ENCODE measurements around the gene CDH13.

Gene CDH13

DNA sequence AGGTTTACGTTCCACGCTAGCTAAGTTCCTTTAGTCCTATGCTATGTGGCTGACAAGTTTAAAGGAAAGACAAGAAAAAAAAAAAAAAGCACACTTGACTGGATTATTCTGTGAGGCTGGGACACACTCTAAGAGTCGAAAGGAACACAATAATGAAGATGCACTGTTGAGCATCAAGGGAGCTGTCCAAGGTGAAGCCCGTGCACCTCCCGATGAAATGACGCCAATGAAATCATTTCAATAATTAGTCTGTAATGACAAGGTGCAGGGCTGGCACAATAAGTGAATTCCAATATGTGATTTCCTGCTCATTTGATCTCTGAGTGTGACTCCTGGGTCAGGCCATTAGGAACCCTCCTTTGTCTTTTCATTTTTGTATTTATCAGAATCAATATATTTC lies 232.9 kb downstream of the CDH13 start:
- Histone ChIP-seq H2AFZ (ENCODE audit: low read depth, low read length) (no peak overlapping the region), H2BK15ac (ENCODE audit: low read depth, poor library complexity, severe bottlenecking) (no peak overlapping the region), H4K91ac (ENCODE audit: low read length) (no peak overlapping the region), H2AK5ac (ENCODE audit: low read length, severe bottlenecking) (no peak overlapping the region), H3K4ac (ENCODE audit: low read depth in 1 of 2, low read length in 2 of 2) (no peak overlapping the region), H3K4me3 (ENCODE audit: insufficient read depth in 1 of 2, low read depth in 1 of 2, low read length in 2 of 2) (no peak overlapping the region), H2BK12ac (ENCODE audit: low read length in 2 of 2) (no peak overlapping the region), H3K4me1 (ENCODE audit: control insufficient read depth, insufficient read depth, low read depth, low read length) (no peaks in the 10 kb centered on the region), H3K23ac (ENCODE audit: low read length in 2 of 2) (no peak overlapping the region), H2BK5ac (ENCODE audit: low read depth, low read length, poor library complexity, severe bottlenecking) (no peak overlapping the region), H3K27ac (ENCODE audit: low read length, poor library complexity, severe bottlenecking) (no peak overlapping the region), H3K9ac (ENCODE audit: low read length) (no peak overlapping the region), H3K36me3 (ENCODE audit: control insufficient read depth in 1 of 2, insufficient read depth in 2 of 2, low read depth in 1 of 2, low read length in 2 of 2) (no peaks in the 10 kb centered on the region), H3K79me1 (replicated peaks; ENCODE audit: low read length, poor library complexity, severe bottlenecking) (peaks cover 14% of the 10 kb centered on the region), H3K14ac (ENCODE audit: low read length in 2 of 2) (no peak overlapping the region), H2BK120ac (ENCODE audit: low read depth, low read length) (no peak overlapping the region), H3K4me2 (ENCODE audit: low read length, poor library complexity, severe bottlenecking) (no peak overlapping the region), H3K9me3 (ENCODE audit: control insufficient read depth, low read length) (no peaks in the 10 kb centered on the region), H3K27me3 (ENCODE audit: control insufficient read depth in 1 of 2, insufficient read depth in 1 of 2, low read length in 2 of 2) (no peaks in the 10 kb centered on the region), H4K8ac (ENCODE audit: low read length) (no peak overlapping the region), H3K18ac (ENCODE audit: low read depth in 1 of 2, low read length in 2 of 2) (no peak overlapping the region)
- 90% methylated on average over 6 of the region's 6 CpGs for WGBS
- DNase-seq: no peak

DNA sequence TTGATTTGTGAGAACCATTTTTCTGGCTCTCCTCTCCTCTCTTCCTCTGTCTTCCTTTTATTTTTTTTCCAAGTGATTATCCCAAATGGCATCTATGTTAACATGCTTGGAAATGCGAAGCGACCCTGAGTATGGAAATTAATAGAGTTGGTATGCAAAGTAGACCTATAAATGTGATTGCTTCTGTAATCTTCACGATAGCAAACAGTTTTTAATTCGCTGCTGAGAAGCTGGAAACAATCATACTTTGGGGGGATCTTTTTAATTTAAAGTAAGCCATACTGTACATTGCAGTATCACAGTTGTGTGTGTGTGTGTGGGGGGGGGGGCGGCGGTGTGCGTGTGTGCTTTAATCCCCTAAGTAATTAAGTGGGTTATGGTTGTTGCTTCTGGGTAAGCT lies 233.3 kb downstream of the CDH13 start:
- Histone ChIP-seq H2AFZ (ENCODE audit: low read depth, low read length) (no peak overlapping the region), H3K4ac (ENCODE audit: low read depth in 1 of 2, low read length in 2 of 2) (no peak overlapping the region)

DNA sequence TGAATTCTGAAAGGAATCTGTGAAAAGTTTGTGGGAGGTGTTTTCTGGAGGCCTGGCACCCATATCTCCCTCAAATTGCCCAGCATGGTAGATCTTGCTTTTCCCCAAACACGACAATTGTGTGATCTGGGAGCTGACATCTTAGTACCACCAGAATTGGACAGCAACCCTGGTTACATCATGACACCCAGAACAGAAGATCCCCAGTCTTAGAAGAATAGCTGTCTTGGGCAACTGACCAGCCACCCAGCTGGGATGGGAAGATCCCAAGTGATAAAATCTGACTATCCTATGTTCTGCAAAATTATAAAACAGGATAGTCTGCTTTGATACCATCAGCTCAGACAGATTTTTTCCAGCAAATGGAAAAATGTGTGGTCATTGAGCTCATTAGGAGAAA lies 235.3 kb downstream of the CDH13 start:
- no peaks in the 10 kb centered on the region for H3K4me1 ChIP-seq (ENCODE audit: control insufficient read depth, insufficient read depth, low read depth, low read length)
- no peak overlapping the region for H3K9ac ChIP-seq (ENCODE audit: low read length)
- no peak overlapping the region for H3K4ac ChIP-seq (ENCODE audit: low read depth in 1 of 2, low read length in 2 of 2)
- no peak overlapping the region for H2BK120ac ChIP-seq (ENCODE audit: low read depth, low read length)
- H2BK5ac ChIP-seq (ENCODE audit: low read depth, low read length, poor library complexity, severe bottlenecking): no peak overlapping the region
- H3K14ac ChIP-seq (ENCODE audit: low read length in 2 of 2): no peak overlapping the region
- no peak overlapping the region for H3K4me2 ChIP-seq (ENCODE audit: low read length, poor library complexity, severe bottlenecking)
- no peak overlapping the region for H4K8ac ChIP-seq (ENCODE audit: low read length)
- H2AK5ac ChIP-seq (ENCODE audit: low read length, severe bottlenecking): no peak overlapping the region
- H2AFZ ChIP-seq (ENCODE audit: low read depth, low read length): no peak overlapping the region
- H2BK12ac ChIP-seq (ENCODE audit: low read length in 2 of 2): no peak overlapping the region
- H3K79me1 ChIP-seq (replicated peaks; ENCODE audit: low read length, poor library complexity, severe bottlenecking): peaks cover 13% of the 10 kb centered on the region
- no peaks in the 10 kb centered on the region for H3K9me3 ChIP-seq (ENCODE audit: control insufficient read depth, low read length)
- H4K91ac ChIP-seq (ENCODE audit: low read length): no peak overlapping the region
- no peak overlapping the region for H3K23ac ChIP-seq (ENCODE audit: low read length in 2 of 2)
- 93% methylated on average over 1 of the region's 1 CpG for WGBS
- no peak overlapping the region for H3K27ac ChIP-seq (ENCODE audit: low read length, poor library complexity, severe bottlenecking)
- H3K4me3 ChIP-seq (ENCODE audit: insufficient read depth in 1 of 2, low read depth in 1 of 2, low read length in 2 of 2): no peak overlapping the region
- no peaks in the 10 kb centered on the region for H3K27me3 ChIP-seq (ENCODE audit: control insufficient read depth in 1 of 2, insufficient read depth in 1 of 2, low read length in 2 of 2)
- H2BK15ac ChIP-seq (ENCODE audit: low read depth, poor library complexity, severe bottlenecking): no peak overlapping the region
- H3K36me3 ChIP-seq (ENCODE audit: control insufficient read depth in 1 of 2, insufficient read depth in 2 of 2, low read depth in 1 of 2, low read length in 2 of 2): peaks cover 0 to 4% of the 10 kb centered on the region in 2 experiments
- H3K18ac ChIP-seq (ENCODE audit: low read depth in 1 of 2, low read length in 2 of 2): no peak overlapping the region
- no peak for DNase-seq

More for the DNA sequence above, 233.3 kb downstream of the CDH13 start:
- Histone ChIP-seq H3K36me3 (ENCODE audit: control insufficient read depth in 1 of 2, insufficient read depth in 2 of 2, low read depth in 1 of 2, low read length in 2 of 2) (peaks cover 0 to 2% of the 10 kb centered on the region in 2 experiments), H2AK5ac (ENCODE audit: low read length, severe bottlenecking) (no peak overlapping the region), H3K27ac (ENCODE audit: low read length, poor library complexity, severe bottlenecking) (no peak overlapping the region), H3K27me3 (ENCODE audit: control insufficient read depth in 1 of 2, insufficient read depth in 1 of 2, low read length in 2 of 2) (no peaks in the 10 kb centered on the region), H3K79me1 (replicated peaks; ENCODE audit: low read length, poor library complexity, severe bottlenecking) (peaks cover 17% of the 10 kb centered on the region), H2BK12ac (ENCODE audit: low read length in 2 of 2) (no peak overlapping the region), H3K18ac (ENCODE audit: low read depth in 1 of 2, low read length in 2 of 2) (no peak overlapping the region), H3K4me1 (ENCODE audit: control insufficient read depth, insufficient read depth, low read depth, low read length) (no peaks in the 10 kb centered on the region), H3K9ac (ENCODE audit: low read length) (no peak overlapping the region), H4K8ac (ENCODE audit: low read length) (no peak overlapping the region), H2BK120ac (ENCODE audit: low read depth, low read length) (no peak overlapping the region), H3K4me3 (ENCODE audit: insufficient read depth in 1 of 2, low read depth in 1 of 2, low read length in 2 of 2) (no peak overlapping the region), H3K14ac (ENCODE audit: low read length in 2 of 2) (no peak overlapping the region), H2BK5ac (ENCODE audit: low read depth, low read length, poor library complexity, severe bottlenecking) (no peak overlapping the region), H3K9me3 (ENCODE audit: control insufficient read depth, low read length) (no peaks in the 10 kb centered on the region), H3K23ac (ENCODE audit: low read length in 2 of 2) (no peak overlapping the region), H4K91ac (ENCODE audit: low read length) (no peak overlapping the region), H3K4me2 (ENCODE audit: low read length, poor library complexity, severe bottlenecking) (no peak overlapping the region), H2BK15ac (ENCODE audit: low read depth, poor library complexity, severe bottlenecking) (no peak overlapping the region)
- DNase-seq: no peak
- WGBS: over 99% methylated on average over 4 of the region's 7 CpGs

GRCh38 chr16:82864332-82865040 lies 237.7 kb downstream of the CDH13 start:
- Histone ChIP-seq H3K23ac (ENCODE audit: low read length in 2 of 2) (no peak overlapping the region), H2BK15ac (ENCODE audit: low read depth, poor library complexity, severe bottlenecking) (no peak overlapping the region), H3K79me1 (replicated peaks; ENCODE audit: low read length, poor library complexity, severe bottlenecking) (peaks cover 11% of the 10 kb centered on the region), H2AFZ (ENCODE audit: low read depth, low read length) (no peak overlapping the region), H3K9me3 (ENCODE audit: control insufficient read depth, low read length) (no peaks in the 10 kb centered on the region), H2BK12ac (ENCODE audit: low read length in 2 of 2) (no peak overlapping the region), H3K27ac (ENCODE audit: low read length, poor library complexity, severe bottlenecking) (no peak overlapping the region), H3K4me1 (ENCODE audit: control insufficient read depth, insufficient read depth, low read depth, low read length) (no peaks in the 10 kb centered on the region), H2BK120ac (ENCODE audit: low read depth, low read length) (no peak overlapping the region), H3K14ac (ENCODE audit: low read length in 2 of 2) (no peak overlapping the region), H3K4ac (ENCODE audit: low read depth in 1 of 2, low read length in 2 of 2) (no peak overlapping the region), H3K4me2 (ENCODE audit: low read length, poor library complexity, severe bottlenecking) (no peak overlapping the region), H2AK5ac (ENCODE audit: low read length, severe bottlenecking) (no peak overlapping the region), H3K18ac (ENCODE audit: low read depth in 1 of 2, low read length in 2 of 2) (no peak overlapping the region), H3K9ac (ENCODE audit: low read length) (no peak overlapping the region), H3K4me3 (ENCODE audit: insufficient read depth in 1 of 2, low read depth in 1 of 2, low read length in 2 of 2) (no peak overlapping the region), H4K8ac (ENCODE audit: low read length) (no peak overlapping the region), H2BK5ac (ENCODE audit: low read depth, low read length, poor library complexity, severe bottlenecking) (no peak overlapping the region), H3K36me3 (ENCODE audit: control insufficient read depth in 1 of 2, insufficient read depth in 2 of 2, low read depth in 1 of 2, low read length in 2 of 2) (peaks cover 0 to 4% of the 10 kb centered on the region in 2 experiments), H3K27me3 (ENCODE audit: control insufficient read depth in 1 of 2, insufficient read depth in 1 of 2, low read length in 2 of 2) (no peaks in the 10 kb centered on the region), H4K91ac (ENCODE audit: low read length) (no peak overlapping the region)
- DNase-seq: no peak
- whole genome bisulfite sequencing: 98% methylated on average over 8 of the region's 9 CpGs
